CD14-positive monocyte (primary cell): ENCODE results near the gene HDAC4. TPM values are rescaled to one million over a fixed set of nuclear protein-coding genes. Genes with fewer than 3 reads are reported as not detected.

Experiments used
- DNase-seq, 3 donors: peaks; one replicate each; pipeline ENCODE4 v3.0.0-alpha.2; 2011 to 2022
- H2AFZ ChIP-seq: 2 replicates; pipeline ENCODE4 v1.6.0; 2012; ENCODE audit warnings: mild to moderate bottlenecking, low read depth, low read length, inconsistent platforms; ENCODE audit not compliant: insufficient read depth, poor library complexity, severe bottlenecking
- H3K27ac ChIP-seq, 2 donors: 1 replicate in 1 of 2; 2 replicates in 1 of 2; pipeline ENCODE4 v1.5.1; 2012 to 2013; ENCODE audit warnings: low read length in 2 of 2, control low read depth in 1 of 2, inconsistent platforms in 1 of 2, low read depth in 1 of 2, mild to moderate bottlenecking in 1 of 2
- H3K27me3 ChIP-seq, 2 donors: one replicate each; pipeline versions ENCODE4 v1.6.0 to v1.6.1; 2011 to 2013; ENCODE audit warnings: low read length in 2 of 2; ENCODE audit not compliant: control insufficient read depth in 2 of 2, insufficient read depth in 2 of 2
- H3K36me3 ChIP-seq, 2 donors: replicated peaks in 1 of 2; 1 replicate in 1 of 2; 2 replicates in 1 of 2; pipeline versions ENCODE4 v1.5.1 to v1.6.1; 2012 to 2013; ENCODE audit warnings: low read length in 2 of 2, control low read depth in 1 of 2, inconsistent platforms in 1 of 2, mild to moderate bottlenecking in 1 of 2; ENCODE audit not compliant: insufficient read depth in 2 of 2, control insufficient read depth in 1 of 2
- H3K4me1 ChIP-seq, 2 donors: 1 replicate in 1 of 2; 2 replicates in 1 of 2; pipeline versions ENCODE4 v1.5.1 to v1.6.1; 2012 to 2013; ENCODE audit warnings: low read length in 2 of 2, control low read depth in 1 of 2, inconsistent platforms in 1 of 2, mild to moderate bottlenecking in 1 of 2, moderate library complexity in 1 of 2; ENCODE audit not compliant: insufficient read depth in 2 of 2, control insufficient read depth in 1 of 2
- H3K4me2 ChIP-seq: replicated peaks from 2 replicates; pipeline ENCODE3; 2012; ENCODE audit warnings: low read length, moderate library complexity, mild to moderate bottlenecking; ENCODE audit not compliant: poor library complexity, severe bottlenecking; ENCODE audit errors: extremely low read depth
- H3K4me3 ChIP-seq, 3 experiments: fragments of 200-600 bp in 1 of 3; sonication (generic) in 1 of 3; replicated peaks in 1 of 3; 1 replicate in 2 of 3; 2 replicates in 1 of 3; pipeline ENCODE4 v1.5.1; 2011 to 2013; ENCODE audit warnings: low read length in 3 of 3, mild to moderate bottlenecking in 3 of 3, control low read depth in 2 of 3, low read depth in 2 of 3, inconsistent platforms in 1 of 3, moderate library complexity in 1 of 3
- H3K79me2 ChIP-seq: 2 replicates; pipeline ENCODE4 v1.6.0; 2012; ENCODE audit warnings: mild to moderate bottlenecking, control low read depth, inconsistent platforms, low read length, moderate library complexity; ENCODE audit not compliant: insufficient read depth
- H3K9ac ChIP-seq: 2 replicates; pipeline ENCODE4 v1.6.0; 2017; ENCODE audit warnings: low read length, mild to moderate bottlenecking; ENCODE audit not compliant: insufficient read depth, poor library complexity, severe bottlenecking
- H3K9me3 ChIP-seq, 2 donors: replicated peaks in 1 of 2; 1 replicate in 1 of 2; 2 replicates in 1 of 2; pipeline versions ENCODE4 v1.5.1 to v1.6.1; 2012 to 2013; ENCODE audit warnings: low read length in 2 of 2, control low read depth in 1 of 2; ENCODE audit not compliant: control insufficient read depth in 1 of 2, insufficient read depth in 1 of 2
- H4K20me1 ChIP-seq: 2 replicates; pipeline ENCODE4 v1.6.0; 2012; ENCODE audit warnings: mild to moderate bottlenecking, low read length, control low read depth, moderate library complexity; ENCODE audit not compliant: insufficient read depth
- H3K27ac Mint-ChIP-seq, 7 donors: one replicate each; pipeline ENCODE4 v1.8.0; 2020; ENCODE audit warnings: mild to moderate bottlenecking in 7 of 7, mixed read lengths in 7 of 7, moderate library complexity in 6 of 7, inconsistent platforms in 2 of 7
- H3K27me3 Mint-ChIP-seq, 3 donors: one replicate each; pipeline ENCODE4 v1.8.0; 2021 to 2022; ENCODE audit warnings: low read depth in 3 of 3, mild to moderate bottlenecking in 3 of 3, mixed read lengths in 3 of 3, moderate library complexity in 3 of 3, inconsistent platforms in 1 of 3
- H3K36me3 Mint-ChIP-seq, 2 donors: one replicate each; pipeline ENCODE4 v1.8.0; 2020; ENCODE audit warnings: mixed read lengths in 2 of 2, inconsistent platforms in 1 of 2, mild to moderate bottlenecking in 1 of 2
- H3K4me1 Mint-ChIP-seq: one replicate; pipeline ENCODE4 v1.8.0; 2020; ENCODE audit warnings: mild to moderate bottlenecking, mixed read lengths
- H3K4me3 Mint-ChIP-seq, 2 donors: one replicate each; pipeline ENCODE4 v1.8.0; 2020; ENCODE audit warnings: mild to moderate bottlenecking in 2 of 2, mixed read lengths in 2 of 2, moderate library complexity in 1 of 2
- H3K9me3 Mint-ChIP-seq, 7 donors: one replicate each; pipeline ENCODE4 v1.8.0; 2020 to 2022; ENCODE audit warnings: mixed read lengths in 7 of 7, mild to moderate bottlenecking in 6 of 7, moderate library complexity in 6 of 7, inconsistent platforms in 2 of 7
- CTCF ChIP-seq: fragments of 200-600 bp; IDR thresholded peaks from one replicate; pipeline ENCODE4 v1.8.0; 2022; ENCODE audit warnings: antibody characterized with exemption, mild to moderate bottlenecking
- WGBS: methylation state at CpG from one replicate; pipeline ENCODE4 v1.1.5; 2013; ENCODE audit warnings: missing lambda C conversion rate; ENCODE audit not compliant: insufficient coverage; 5-methylcytosine and 5-hydroxymethylcytosine counted together
- intact Hi-C, 2 donors: fragments of 100-400 bp; cut with micrococcal nuclease; formaldehyde crosslinking; loops; one replicate each; pipeline versions ENCODE4 v1.15.0 to v1.15.1; 2023
- polyA plus RNA-seq, 3 donors: library from polyadenylated mRNA; depleted of rRNA in 1 of 3; unstranded in 2 of 3; stranded (reverse) in 1 of 3; fragments of 300-500 nt in 2 of 3; fragments of >200 nt in 1 of 3; fragmentation: Illumina TruSeq in 2 of 3; gene quantifications; 1 replicate in 2 of 3; 2 replicates in 1 of 3; pipeline ENCODE4 v1.2.3, GENCODE V29; 2012 to 2021

The HDAC4 gene
- polyA plus RNA-seq, 3 donors, result 3.3 to 23.0 (median 4.5) TPM

- peaks cover 83% of the 10 kb centered on the region for H3K4me1 Mint-ChIP-seq
- intact Hi-C loops, result no loop called here
- peak overlapping the region; percentile 67 to 76 for H3K4me3 Mint-ChIP-seq
- H3K36me3 ChIP-seq, result peaks cover 7 to 18% of the 10 kb centered on the region in 2 donors
- WGBS, result 43% methylated on average over 5 of the region's 17 CpGs
- H3K4me3 ChIP-seq, result peak overlapping the region in 1 of 3 experiments; percentile 61
- peak overlapping the region; percentile 50 for H2AFZ ChIP-seq
- no peaks in the 10 kb centered on the region for H4K20me1 ChIP-seq
- peak overlapping the region; percentile 59 for H3K9ac ChIP-seq
- H3K4me2 ChIP-seq, result peak overlapping the region; percentile 61
- H3K27me3 Mint-ChIP-seq, result peaks cover 0 to 3% (median 2%) of the 10 kb centered on the region in 3 donors
- no peaks in the 10 kb centered on the region for H3K27me3 ChIP-seq
- DNase-seq, result peak; percentile 62 to 74 (median 71)
- H3K9me3 Mint-ChIP-seq, result no peaks in the 10 kb centered on the region
- TF ChIP-seq CTCF, result no peak
- H3K9me3 ChIP-seq, result no peaks in the 10 kb centered on the region
- peaks cover 91% of the 10 kb centered on the region for H3K79me2 ChIP-seq
- peaks cover 60 to 69% of the 10 kb centered on the region in 2 donors for H3K4me1 ChIP-seq
- H3K27ac Mint-ChIP-seq, result peak overlapping the region; percentile 77 to 97 (median 96)
- H3K36me3 Mint-ChIP-seq, result peaks cover 17 to 25% of the 10 kb centered on the region in 2 donors
- H3K27ac ChIP-seq, result peak overlapping the region; percentile 92 to 94
These were observed 184.1 kb downstream of the HDAC4 start for GRCh38 chr2:239216614-239217273.

DNA sequence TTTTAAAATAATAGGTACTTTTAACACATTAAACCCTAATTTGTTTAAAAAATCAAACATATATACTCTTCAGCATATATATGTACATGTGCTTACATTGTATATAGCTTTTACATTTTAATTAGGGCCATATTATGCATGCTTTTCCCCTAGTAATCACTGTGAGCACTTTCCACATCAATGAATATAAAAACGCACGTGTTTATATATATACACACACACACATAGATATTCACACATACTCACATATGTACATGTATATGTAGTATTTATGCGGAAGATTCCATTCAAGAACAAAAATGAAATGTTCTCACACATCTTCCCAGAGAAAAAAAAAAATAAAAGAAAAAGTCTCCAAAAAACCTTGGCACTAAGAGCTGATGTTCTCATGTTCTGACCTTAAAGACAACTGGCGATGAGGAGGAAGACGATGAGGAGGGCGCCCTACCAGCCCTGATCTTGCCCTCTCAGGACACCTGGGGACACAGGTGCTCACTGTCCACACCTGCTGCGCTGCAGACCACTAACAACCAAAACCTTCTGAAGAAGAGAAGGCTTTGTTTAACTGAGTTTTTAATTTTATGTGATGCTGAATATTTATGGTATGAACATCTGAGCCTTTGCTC, 184.7 kb downstream of the HDAC4 start:
- Mint-ChIP-seq H3K4me3 (peak overlapping the region in 1 of 2 donors; percentile 67), H3K9me3 (no peaks in the 10 kb centered on the region), H3K36me3 (peaks cover 17 to 28% of the 10 kb centered on the region in 2 donors), H3K4me1 (peaks cover 83% of the 10 kb centered on the region), H3K27ac (peak overlapping the region; percentile 77 to 97 (median 96)), H3K27me3 (peaks cover 0 to 3% (median 2%) of the 10 kb centered on the region in 3 donors)
- Histone ChIP-seq H3K9me3 (no peaks in the 10 kb centered on the region), H3K27ac (peak overlapping the region; percentile 92 to 94), H2AFZ (peak overlapping the region; percentile 50), H3K79me2 (peaks cover 91% of the 10 kb centered on the region), H3K4me3 (peak overlapping the region in 1 of 3 experiments; percentile 61), H3K36me3 (peaks cover 7 to 18% of the 10 kb centered on the region in 2 donors), H3K27me3 (no peaks in the 10 kb centered on the region), H3K4me2 (peak overlapping the region; percentile 61), H3K9ac (peak overlapping the region; percentile 59), H4K20me1 (no peaks in the 10 kb centered on the region), H3K4me1 (peaks cover 60 to 69% of the 10 kb centered on the region in 2 donors)
- TF ChIP-seq CTCF, result no peak
- WGBS, result 88% methylated on average over 3 of the region's 7 CpGs
- no peak for DNase-seq
- intact Hi-C loops, result no loop called here
